Mesodermal cell (in vitro differentiated cells): Measurements from ENCODE around the gene HMCN2.
"Not testable (repeated sequence)": the region's sequence is repeated elsewhere in the genome, so short reads cannot be mapped to it uniquely, and the experiment has no call there.

Experiments
- H3K27ac ChIP-seq: 2 replicates; pipeline ENCODE4 v1.7.0; 2013; ENCODE audit warnings: mild to moderate bottlenecking, low read depth, low read length, moderate library complexity; ENCODE audit not compliant: severe bottlenecking
- H3K36me3 ChIP-seq: 2 replicates; pipeline ENCODE4 v1.7.1; 2013; ENCODE audit warnings: mild to moderate bottlenecking, low read length, moderate library complexity; ENCODE audit not compliant: control insufficient read depth, insufficient read depth
- H3K4me1 ChIP-seq: one replicate; pipeline ENCODE4 v1.7.1; 2013; ENCODE audit warnings: mild to moderate bottlenecking, low read length; ENCODE audit not compliant: insufficient read depth, control insufficient read depth, poor library complexity, severe bottlenecking
- H3K4me3 ChIP-seq: 2 replicates; pipeline ENCODE4 v1.7.0; 2013; ENCODE audit warnings: low read length, control low read depth, mild to moderate bottlenecking; ENCODE audit not compliant: insufficient read depth, poor library complexity, severe bottlenecking; ENCODE audit errors: extremely low read depth
- H3K9me3 ChIP-seq: 2 replicates; pipeline ENCODE4 v1.7.1; 2013; ENCODE audit warnings: mild to moderate bottlenecking, low read length, moderate library complexity; ENCODE audit not compliant: control insufficient read depth
- WGBS, 2 experiments: methylation state at CpG; one replicate each; pipeline ENCODE4 v1.1.5; 2013; ENCODE audit warnings: missing lambda C conversion rate in 2 of 2; ENCODE audit not compliant: insufficient coverage in 2 of 2; 5-methylcytosine and 5-hydroxymethylcytosine counted together

Gene HMCN2

DNA sequence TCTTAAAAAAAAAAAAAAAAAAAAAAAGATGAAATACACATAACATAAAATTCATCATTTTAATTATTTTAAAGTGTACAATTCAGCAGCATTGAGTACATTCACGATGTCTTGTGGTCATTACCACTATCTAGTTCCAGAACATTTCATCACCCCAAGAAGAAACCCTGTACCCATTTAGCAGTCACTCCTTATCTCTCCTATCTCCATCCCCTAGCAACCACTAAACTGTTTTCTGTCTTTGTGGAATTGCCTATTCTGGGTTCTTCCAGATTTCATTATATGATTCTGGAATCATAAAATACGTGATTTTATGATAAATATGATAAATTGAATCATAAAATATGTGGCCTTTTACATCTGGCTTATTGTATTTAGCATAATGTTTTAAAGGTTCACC is 8.9 kb upstream of the HMCN2 start:
- 67% methylated on average over 1 of the region's 2 CpGs; no CpG with 5 or more reads in 1 of the 2 experiments for WGBS, 2 experiments
- no peaks in the 10 kb centered on the region for H3K36me3 ChIP-seq
- H3K27ac ChIP-seq, result no peak overlapping the region
- no peak overlapping the region for H3K4me3 ChIP-seq
- no peaks in the 10 kb centered on the region for H3K9me3 ChIP-seq
- no peaks in the 10 kb centered on the region for H3K4me1 ChIP-seq

DNA sequence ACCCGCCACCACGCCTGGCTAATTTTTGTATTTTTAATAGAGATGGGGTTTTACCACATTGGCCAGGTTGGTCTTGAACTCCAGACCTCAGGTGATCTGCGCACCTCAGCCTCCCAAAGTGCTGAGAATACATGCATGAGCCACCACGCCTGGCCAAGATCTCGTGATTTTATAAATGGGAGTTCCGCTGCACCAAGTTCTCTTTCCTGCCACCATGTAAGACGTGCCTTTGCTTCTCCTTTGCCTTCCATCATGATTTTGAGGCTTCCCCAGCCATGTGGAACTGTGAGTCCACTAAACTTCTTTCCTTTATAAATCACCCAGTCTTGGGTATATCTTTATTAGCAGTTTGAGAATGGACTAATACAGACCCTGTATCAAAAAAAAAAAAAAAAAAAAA is 7.4 kb upstream of the HMCN2 start:
- H3K27ac ChIP-seq, result not testable (repeated sequence)
- WGBS, 2 experiments, result 92 to 95% methylated on average over 5 to 6 of the region's 7 CpGs

DNA sequence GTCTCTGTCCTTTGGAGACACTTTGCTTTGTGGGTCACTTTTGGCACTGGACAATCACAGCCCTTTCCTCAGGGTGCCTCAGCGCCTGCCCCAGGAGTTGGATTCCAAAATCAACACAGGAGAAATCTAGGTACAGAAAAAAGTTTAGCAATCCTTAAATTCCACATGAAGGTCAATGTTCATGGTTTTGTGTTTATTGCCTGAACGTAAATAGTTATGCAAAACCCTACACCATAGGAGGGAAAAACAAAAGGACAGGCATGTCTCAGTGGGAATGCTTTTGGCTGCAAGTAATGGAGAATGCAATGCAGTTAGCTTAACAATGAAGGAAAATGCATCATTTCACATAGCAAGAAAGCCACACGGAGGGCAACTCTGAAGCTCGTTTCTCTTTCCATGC is 6.5 kb upstream of the HMCN2 start:
- WGBS, 2 experiments, result 56 to 66% methylated on average over 2 to 3 of the region's 4 CpGs

More for the DNA sequence above, 7.4 kb upstream of the HMCN2 start:
- not testable (repeated sequence) for H3K4me3 ChIP-seq, H3K4me1 ChIP-seq, H3K9me3 ChIP-seq, H3K36me3 ChIP-seq

DNA sequence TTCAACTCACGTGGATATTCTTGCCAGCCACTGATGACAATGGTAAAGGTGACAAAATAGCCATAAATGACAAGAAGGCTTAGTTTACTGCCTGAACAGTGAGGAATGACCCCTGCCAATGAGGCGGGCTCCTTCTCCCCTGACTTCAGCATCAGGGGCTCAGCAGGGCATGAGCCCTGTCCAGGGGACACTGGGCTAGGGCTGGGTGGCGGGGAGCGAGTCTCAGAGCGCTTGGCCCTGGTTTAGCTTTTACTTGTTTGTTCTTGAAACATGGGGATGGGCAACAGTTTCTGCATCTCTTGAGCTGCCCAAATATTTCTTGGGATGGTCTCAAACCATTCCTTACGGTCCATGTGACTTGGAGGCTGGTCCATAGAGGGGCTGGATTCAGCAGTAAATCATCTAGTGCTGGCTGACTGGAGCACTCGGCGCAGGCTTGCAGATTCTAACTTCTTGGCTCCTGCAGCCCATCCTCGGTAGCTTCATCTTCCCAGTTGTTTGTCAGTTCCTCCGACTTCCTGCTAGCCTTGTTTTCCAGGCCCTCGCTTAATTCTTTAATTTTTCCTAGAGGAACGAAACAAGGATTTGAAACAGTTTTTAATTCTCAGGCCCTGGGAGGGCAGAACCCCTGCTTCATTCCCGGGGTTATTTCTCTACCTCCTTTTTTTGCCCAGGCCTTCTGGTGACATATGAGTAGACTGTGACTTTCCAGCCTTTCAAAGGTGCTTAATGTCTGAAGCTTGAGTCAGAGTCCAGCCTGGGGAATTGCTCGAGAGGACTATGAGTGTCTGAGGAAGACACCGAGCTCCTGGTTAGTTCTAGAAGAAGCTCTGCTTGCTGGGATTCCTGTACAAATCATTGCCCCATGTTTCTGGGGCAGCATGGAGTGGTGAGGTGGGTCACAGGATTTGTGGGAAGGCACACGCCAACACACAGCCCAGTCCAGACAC is 4.5 kb upstream of the HMCN2 start:
- H3K36me3 ChIP-seq, result no peaks in the 10 kb centered on the region
- 90 to 93% methylated on average over 14 of the region's 16 CpGs for WGBS, 2 experiments
- H3K27ac ChIP-seq, result no peak overlapping the region
- H3K9me3 ChIP-seq, result no peaks in the 10 kb centered on the region
- H3K4me1 ChIP-seq, result peaks cover 17% of the 10 kb centered on the region
- no peak overlapping the region for H3K4me3 ChIP-seq

More for the DNA sequence above, 6.5 kb upstream of the HMCN2 start:
- Histone ChIP-seq H3K27ac (no peak overlapping the region), H3K9me3 (no peaks in the 10 kb centered on the region), H3K36me3 (no peaks in the 10 kb centered on the region), H3K4me1 (peaks cover 4% of the 10 kb centered on the region), H3K4me3 (no peak overlapping the region)

DNA sequence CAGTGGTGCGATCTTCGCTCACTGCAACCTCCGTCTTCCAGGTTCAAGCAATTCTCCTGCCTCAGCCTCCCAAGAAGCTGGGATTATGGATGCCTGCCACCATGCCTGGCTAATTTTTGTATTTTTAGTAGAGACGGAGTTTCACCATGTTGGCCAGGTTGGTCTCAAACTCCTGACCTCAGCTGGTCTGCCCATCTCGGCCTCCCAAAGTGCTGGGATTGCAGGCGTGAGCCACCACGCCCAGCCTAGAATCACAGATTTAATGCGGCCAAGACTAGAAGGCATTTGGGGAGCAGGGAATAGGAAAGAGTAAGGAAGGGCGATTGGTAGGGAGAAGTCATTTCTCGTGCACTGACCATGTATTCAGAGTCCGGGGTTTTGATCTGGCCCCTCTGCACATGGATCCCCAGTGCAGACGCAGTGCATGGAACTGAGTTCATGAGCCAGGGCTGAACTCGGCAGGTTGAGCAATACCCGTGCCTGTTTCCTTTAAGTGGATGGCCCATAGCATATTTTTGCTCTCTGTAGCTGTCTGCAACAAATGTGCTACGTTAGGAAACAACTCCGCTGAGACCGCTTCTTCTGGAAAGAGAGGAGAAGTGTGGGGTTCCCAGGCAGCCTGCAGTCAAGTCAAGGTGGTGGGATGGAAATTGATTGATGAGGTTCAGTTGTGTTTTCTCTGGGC is 3.4 kb upstream of the HMCN2 start:
- WGBS, 2 experiments, result 92 to 93% methylated on average over 16 to 17 of the region's 17 CpGs
- H3K9me3 ChIP-seq, result no peaks in the 10 kb centered on the region
- H3K36me3 ChIP-seq, result no peaks in the 10 kb centered on the region
- no peak overlapping the region for H3K4me3 ChIP-seq
- no peak overlapping the region for H3K27ac ChIP-seq
- H3K4me1 ChIP-seq, result peaks cover 17% of the 10 kb centered on the region

DNA sequence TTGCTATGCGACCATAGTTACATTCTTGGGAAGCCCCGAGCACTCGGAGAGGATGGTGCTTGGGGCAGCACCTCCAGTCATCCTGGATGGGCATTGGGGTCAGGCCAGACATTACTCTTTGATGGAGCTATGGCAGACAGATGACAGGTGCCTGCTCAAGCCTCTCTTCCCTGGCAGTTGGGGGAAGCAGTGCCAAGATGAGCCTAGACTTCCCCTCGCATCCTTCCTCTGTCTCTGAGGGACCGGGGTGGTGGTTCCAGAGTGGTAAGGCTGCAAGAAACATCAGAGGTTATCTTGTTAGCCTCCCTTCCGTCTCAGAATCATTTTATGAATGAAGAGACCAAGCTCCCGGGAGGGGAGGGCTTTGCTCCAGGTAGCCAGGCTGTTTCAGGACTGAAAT is 2.8 kb upstream of the HMCN2 start:
- H3K9me3 ChIP-seq, result no peaks in the 10 kb centered on the region
- peaks cover 17% of the 10 kb centered on the region for H3K4me1 ChIP-seq
- no peak overlapping the region for H3K27ac ChIP-seq
- H3K36me3 ChIP-seq, result no peaks in the 10 kb centered on the region
- no peak overlapping the region for H3K4me3 ChIP-seq
- WGBS, 2 experiments, result 89 to 91% methylated on average over 5 to 6 of the region's 7 CpGs

DNA sequence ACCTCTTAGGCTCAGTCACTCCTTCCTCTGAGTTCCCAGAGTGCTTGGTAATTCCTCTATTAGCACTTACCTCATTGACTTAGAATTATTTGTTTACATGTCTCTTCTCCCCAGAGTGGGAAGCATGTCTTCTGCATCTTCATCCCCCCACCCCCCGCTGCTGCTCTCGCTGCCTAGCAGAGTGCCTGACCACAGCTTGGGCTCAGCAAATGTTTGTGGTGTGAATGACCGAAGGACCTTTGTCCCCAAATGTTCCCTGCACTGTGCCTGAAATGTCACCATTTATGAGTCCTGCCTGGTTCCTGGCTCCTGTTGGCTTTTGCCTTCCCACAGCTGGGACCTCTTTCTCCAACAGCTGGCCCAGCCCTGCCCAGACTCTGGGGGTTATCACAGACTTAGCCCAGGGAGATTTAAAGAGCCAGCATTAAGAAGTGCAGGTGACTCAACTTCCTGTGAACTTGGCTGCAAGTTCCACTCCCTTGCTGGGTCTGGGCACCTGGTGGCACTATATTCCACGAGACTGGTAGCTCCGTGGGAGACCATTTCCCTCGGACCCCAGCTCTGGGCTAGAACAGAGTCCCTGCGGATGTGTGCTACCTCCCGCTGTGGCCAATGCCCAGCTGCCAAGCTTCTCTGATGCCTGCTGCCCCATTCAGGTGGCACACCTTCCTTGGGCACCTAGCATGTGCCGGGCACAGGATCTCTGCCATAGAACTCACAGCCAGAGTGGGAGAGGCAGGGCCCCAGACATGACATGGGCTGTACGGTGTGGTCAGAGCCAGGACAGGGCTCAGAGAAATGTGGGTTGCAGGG is 1.8 kb upstream of the HMCN2 start:
- Histone ChIP-seq H3K9me3 (no peaks in the 10 kb centered on the region), H3K27ac (no peak overlapping the region), H3K4me3 (no peak overlapping the region), H3K36me3 (no peaks in the 10 kb centered on the region), H3K4me1 (peaks cover 17% of the 10 kb centered on the region)
- 70 to 76% methylated on average over 8 to 9 of the region's 10 CpGs for WGBS, 2 experiments

GRCh38 chr9:130264414-130265350 is 878 bp upstream of the HMCN2 start:
- WGBS, 2 experiments, result 86 to 88% methylated on average over 10 to 16 of the region's 18 CpGs
- Histone ChIP-seq H3K27ac (no peak overlapping the region), H3K36me3 (no peaks in the 10 kb centered on the region), H3K4me3 (peak overlapping the region; percentile 28), H3K9me3 (no peaks in the 10 kb centered on the region), H3K4me1 (peaks cover 17% of the 10 kb centered on the region)

DNA sequence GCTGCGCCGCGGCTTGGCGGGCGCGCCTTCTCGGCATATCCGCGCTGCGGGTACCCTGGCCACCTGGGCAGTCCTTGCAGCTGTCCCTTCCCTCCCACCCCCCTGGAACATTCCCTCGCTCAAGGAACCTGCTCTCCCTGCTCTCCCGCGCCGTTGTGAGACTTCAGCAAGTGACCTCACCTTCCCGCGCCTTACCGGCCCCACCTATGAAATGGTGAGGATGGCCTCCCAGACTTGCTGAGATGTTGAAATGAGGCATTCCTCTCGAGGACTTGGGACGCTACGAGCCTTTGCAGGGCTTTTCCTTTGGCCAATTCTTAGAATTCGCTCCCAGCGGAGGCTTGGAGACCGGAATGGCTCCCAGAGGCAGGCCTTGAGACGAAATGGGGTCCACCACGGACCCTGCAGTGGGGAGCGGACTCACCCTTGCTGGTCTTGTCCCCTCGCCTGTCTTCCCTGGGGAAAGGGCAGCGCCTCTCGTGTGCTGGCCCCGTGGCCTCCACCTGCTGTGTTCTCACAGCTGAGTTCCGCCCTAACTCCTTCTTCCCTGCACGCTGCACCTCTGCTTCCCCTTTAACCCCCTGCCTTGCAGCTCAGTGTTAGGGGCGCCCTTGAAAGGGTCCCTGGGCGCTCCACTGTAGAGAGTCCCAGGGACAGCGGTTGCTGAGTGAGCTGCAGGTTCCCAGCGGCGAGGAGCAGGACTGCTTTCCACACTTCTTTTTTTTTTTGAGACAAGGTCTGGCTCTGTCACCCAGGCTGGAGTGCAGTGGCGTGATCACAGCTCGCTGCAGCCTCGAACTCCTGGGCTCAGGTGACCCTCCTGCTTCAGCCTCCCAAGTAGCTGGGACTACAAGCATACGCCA is 907 bp downstream of the HMCN2 start:
- peak overlapping the region; percentile 28 for H3K4me3 ChIP-seq
- H3K27ac ChIP-seq, result no peak overlapping the region
- H3K9me3 ChIP-seq, result no peaks in the 10 kb centered on the region
- 30 to 36% methylated on average over 37 to 41 of the region's 41 CpGs for WGBS, 2 experiments
- peaks cover 19% of the 10 kb centered on the region for H3K4me1 ChIP-seq
- H3K36me3 ChIP-seq, result no peaks in the 10 kb centered on the region
